NCI-H446 treated with DMSO at 0.1 percent for 48 hours (cell line): ENCODE measurements around the gene TLE7.

Source experiments
- DNase-seq: peaks from one replicate; lab custom pipeline; 2025; lab: John Stamatoyannopoulos, UW

TLE7 gene

DNA sequence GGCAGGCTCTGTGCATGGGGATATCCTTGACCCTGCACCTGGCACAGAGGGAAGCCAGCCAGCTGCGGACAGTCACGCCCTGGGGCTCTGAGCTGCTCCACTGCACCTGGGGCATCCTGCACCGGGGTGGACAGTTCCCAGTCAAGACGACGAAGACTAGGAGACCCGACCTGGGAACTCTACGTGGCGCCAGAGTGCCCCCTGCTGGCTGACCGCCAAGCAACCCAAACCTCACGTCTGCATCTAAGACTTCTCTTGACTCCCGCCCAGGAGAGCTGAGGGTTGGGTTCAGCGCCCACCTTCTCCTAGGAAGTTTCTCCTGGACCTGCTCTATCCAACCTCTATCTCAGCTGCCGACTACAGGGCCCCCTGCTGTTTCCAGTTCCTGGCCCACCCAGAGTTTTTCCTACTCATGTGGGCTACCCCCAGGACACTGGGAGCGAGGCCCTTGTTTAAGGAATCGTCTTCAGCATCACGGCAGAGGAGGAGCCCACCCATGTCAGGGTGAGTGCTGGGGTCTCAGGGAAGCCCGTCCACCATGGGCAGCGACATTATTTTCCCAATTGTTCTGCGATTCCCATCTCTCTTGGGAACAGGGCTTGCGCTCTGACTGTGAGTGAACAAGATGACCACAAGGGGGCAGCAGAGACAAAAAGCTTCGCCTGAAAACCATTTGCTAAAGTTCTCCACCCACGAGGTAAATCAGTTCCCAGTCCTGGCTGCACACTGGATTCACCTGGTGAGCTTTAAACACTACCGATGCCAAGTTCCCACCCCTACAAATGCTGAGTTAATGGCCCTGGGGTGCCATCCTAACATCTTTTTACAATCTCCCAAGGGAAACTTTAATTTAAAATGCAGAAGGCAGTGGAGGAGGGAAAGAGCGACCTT, 29.3 kb downstream of the TLE7 start:
- DNase-seq: peak; percentile 5

DNA sequence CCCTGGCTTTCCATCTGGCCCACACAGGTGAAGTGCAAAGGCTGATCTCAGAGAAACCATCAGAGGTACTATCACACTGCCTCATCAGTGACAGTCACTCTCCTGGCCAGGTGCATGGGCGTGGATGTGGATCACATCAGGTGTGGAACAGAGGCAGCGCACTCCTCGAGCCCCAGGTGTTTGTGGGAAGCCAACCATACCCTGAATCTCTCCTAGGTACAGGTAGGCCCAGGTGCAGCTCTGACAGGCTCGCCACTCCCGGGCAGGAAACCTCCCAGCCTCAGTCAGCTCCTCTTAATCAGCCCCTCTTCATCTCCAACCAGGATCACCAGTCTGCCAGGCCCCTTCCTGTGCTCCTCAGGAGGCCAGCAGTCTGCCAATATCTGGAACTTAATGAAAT, 31.7 kb downstream of the TLE7 start:
- DNase-seq: no peak

DNA sequence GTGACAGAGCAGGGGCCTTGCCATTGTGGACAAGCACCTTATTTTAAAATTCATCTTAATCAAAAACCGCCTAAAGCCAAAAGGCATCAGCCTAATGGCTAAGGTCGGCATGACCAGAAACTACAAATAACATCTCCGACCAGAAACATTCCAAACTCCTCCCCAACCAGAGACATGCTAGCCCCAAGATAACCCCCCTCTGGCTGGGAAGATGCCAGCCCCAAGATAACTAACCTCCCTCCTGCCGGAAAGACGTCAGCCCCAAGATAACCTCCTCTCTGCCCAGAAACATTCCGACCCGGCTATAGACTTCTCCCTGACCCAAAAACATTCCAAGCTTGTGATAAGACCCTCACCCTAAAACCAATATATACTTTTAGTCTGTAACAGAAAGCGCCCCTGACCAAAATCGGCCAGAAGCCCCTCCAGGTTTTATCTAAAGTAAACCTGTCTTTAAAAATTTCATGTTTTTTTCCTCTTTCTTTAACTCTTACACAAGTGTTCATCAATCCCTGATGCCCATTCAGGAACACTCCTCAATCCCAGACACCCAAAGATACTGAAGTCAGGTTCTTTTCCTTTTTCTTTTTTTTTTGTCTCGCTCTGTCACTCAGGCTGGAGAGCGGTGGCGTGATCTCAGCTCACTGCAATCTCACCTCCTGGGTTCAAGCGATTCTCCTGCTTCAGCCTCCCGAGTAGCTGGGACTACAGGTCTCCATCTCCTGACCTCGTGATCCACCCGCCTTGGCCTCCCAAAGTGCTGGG, 32.7 kb downstream of the TLE7 start:
- no peak for DNase-seq

DNA sequence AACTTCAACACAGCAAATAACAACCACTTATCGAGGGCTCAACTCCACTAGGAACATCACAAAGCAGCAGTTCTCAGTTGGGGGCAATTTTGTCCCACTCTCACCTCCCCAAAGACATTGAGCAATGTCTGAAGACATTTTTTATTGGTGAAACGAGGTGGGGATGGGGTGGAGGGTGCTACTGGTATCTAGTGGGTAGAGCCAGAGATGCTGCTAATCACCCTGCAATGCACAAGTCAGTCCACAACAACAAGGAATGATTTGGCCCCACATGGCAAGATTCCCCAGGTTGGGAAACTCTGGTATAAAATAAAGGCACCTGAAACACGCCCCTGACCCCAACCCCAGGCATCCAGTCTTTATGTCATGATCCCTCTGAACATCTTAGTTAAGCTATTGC, 33.3 kb downstream of the TLE7 start:
- no peak for DNase-seq

DNA sequence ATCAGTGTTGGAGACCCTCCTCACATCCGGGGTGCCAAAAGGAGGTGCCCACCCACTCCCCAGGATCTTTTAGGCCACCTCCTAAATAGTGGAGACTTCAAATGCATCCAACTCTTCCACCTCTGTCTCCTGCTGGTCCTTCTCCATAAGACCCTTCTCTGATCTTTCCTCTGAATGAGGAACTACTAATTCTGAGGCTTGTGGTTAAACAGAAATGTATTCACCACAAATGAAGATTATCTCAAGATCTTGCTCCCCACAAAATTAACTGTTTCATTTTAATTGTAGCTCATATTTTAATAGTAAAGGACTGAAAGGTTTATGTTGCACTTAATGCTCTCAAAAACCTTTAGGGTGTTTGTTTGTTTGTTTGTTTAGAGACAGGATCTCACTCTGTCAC, 34.1 kb downstream of the TLE7 start:
- DNase-seq: no peak

DNA sequence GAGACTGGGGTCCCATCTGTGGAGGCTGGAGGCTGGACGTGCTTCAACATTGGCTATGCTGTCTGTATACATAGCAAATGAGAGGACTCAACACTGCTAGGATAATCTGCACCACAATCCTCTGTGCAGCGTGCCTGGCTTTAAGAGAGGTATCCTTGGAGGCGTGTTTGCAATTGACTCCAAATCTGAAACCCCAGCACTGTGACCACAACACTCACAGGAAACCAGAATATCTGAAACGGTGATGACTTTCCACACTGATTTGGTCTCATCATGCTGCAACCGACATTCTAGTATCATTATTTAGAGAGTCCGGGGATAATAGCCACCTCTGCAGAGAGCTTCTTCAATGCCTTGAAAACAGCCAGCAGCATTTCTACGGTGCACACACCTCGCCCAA, 35.1 kb downstream of the TLE7 start:
- DNase-seq: no peak

DNA sequence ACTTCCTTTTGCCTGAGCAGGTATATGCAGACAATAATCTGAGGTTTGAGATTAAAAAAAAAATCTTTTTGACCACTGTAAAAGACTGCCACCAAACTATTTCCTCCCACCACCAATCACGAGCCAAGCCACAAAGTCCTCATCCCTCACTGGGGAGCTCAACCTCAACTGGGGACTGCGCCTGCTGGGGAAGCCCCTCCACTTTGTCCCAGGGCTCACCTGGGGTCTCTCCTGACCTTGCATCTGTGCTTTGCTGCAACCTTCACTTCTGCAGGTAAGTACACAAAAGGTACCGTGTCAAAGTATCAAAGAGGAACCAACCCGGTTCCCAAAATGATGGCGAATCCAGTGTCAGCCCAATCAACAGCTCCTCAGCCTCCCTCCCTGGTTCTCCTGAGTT, 35.5 kb downstream of the TLE7 start:
- DNase-seq: no peak

DNA sequence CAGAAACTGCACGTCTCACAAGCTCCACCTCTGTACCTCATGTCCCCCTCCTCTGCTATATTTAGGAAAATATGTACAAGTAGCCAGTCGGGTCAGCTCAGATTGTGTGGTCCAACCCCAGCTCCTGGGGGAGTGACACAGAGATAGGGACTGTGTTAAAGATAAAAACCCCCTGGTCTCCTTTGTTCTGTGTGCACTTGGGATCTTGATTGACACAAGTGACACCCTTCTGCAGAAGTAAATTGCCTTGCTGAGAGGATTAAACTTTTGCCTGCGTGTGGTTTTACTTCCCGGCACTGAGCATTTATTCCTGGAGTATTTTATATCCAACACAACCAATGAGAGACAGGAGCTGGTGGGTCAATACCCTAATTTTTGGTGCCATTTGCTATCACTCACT, 37.5 kb downstream of the TLE7 start:
- no peak for DNase-seq

DNA sequence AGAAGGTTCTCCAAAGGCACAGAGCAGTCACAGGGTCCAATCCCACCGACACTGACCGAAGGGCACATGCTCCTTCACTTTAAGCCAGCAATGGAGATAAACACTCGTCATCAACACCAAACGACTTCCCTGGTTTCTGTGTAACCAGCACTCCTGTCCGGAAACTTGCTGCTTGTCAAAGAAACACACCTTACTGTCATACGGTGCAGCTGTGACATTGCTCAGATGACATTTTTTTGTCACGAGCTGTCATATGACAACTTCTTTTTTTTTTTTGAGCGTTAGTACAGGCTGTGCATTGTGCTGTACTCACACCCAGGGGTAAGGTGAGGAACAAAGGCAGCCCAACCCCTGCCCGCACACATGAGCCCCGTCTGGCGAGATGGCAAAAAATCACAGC, 39.2 kb downstream of the TLE7 start:
- no peak for DNase-seq

DNA sequence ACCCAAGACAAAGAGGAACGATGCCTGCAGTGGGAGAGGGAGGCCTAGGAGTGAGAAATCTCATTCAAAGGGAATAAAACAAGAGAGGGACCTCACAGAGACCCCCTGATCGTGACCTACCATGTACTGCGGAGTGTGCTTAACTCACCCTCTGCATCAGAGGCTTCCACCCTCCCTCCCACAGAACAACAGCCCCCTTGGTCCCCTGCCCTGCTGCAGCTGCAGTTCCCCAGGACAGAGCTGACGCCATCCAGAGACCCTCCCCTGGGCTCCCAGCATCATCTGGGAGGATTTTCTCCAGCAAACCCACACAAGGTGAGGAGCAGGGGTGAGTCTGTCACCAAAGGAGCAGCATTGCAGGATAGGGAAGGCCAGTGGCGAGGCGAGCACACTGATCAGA, 39.8 kb downstream of the TLE7 start:
- DNase-seq: no peak

DNA sequence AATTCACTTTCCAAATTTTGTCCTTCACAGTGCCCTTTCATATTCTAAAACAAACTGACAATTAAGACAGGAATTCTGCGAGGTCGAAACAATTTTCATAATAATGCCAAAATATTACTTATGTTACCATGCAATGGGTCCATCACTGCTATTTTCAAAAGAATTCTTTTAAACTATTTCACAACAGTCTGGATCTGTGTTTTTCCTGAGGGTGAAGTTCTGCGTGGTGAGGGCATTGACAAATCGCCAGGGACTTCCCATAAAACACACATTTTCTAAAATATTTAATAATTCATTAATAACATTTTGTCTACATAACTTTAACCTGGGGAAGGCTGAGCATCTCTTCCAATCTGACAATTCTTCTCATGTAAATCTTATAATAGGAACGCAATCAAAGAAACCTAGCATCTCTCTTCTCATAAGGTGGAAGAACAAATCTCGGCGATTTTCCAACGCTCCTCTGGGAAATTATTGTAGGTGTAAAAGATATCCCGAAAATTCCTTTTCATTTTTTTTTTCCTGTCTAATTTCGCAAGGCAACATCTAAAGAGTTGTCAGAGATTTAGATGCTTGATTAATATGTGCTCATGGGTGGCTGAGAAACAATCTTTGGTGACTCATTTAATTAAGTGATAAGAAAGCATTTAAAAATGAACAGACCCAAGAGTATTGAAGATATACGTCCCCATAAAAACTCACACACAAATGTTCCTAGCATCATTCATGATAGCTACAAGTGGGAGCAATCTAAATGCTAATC, 41.9 kb downstream of the TLE7 start:
- DNase-seq: no peak

DNA sequence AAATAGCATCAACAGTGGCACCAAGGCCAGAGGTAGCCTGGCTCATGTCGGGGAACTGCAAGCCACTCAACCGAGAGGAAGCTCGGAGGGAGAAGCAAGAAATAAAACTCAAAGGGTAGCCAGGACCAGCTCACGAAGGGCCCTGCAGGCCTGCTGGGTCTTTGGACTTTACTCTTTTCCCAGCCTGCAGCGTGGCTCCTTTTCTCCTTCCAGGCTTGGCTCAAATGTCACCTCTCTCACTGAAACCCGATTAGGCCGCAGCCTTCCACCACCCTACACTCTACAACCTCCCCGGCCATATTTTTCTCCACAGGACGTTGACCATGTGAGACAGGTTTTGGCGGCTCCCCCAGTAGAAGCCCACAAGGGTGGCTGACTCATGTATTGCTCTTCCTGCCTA, 45.3 kb downstream of the TLE7 start:
- DNase-seq: no peak

DNA sequence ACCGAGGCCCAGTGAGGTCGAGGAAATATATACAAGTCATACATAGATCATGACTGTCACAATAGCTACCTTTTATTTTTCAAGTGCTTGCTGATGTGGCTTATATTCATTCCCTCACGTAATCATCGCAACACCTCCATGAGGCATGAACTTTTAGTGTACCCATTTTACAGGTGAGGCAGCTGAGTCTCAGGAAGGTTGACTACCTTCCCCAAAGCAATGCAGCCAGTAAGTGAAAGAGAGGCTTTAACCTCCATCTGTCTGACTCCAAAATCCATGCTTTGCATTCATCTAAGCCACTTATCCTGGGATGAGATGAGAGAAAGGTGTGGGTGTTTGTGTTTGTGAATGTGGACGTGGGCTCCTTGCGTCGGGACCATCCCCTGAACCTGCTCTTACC, 52.5 kb downstream of the TLE7 start:
- DNase-seq: no peak

DNA sequence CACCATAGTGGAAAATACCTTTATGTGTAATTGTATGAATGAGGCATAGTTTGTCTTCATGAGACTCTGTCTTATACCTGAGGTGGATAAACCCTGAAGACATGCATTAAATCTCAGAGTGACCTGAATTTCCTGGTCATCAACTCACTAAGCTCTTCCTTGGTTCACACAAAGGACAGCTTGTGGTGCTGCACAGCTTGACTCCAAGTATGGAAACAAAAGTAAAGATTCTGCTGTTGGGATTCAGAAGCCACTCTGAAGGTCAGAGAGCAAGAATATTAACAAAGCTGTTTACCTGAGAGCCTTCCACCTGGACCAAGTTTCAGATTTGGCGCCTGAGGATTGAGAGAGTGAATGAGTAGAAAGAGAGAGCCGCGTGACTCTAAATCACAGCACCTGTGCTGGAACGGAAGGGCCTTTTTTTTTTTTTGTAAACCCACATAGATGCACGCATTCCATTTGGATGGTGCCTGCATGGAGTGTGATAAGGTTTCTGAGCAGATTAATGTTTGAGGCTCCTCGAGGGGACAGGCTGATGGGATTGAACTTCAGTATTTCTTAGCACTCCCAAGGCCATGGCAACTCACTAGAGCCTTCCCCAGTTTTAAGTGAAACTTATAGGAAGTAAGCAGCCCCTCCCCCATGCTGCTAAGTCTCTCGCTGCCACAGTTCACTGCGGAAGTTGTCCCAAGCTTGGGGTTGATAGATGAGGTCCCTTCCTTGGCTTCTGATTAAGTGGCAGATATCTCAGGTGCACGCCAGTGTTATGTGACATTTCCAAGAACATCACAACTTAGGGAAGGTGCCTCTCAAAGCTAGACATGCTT, 54.6 kb downstream of the TLE7 start:
- DNase-seq: no peak

DNA sequence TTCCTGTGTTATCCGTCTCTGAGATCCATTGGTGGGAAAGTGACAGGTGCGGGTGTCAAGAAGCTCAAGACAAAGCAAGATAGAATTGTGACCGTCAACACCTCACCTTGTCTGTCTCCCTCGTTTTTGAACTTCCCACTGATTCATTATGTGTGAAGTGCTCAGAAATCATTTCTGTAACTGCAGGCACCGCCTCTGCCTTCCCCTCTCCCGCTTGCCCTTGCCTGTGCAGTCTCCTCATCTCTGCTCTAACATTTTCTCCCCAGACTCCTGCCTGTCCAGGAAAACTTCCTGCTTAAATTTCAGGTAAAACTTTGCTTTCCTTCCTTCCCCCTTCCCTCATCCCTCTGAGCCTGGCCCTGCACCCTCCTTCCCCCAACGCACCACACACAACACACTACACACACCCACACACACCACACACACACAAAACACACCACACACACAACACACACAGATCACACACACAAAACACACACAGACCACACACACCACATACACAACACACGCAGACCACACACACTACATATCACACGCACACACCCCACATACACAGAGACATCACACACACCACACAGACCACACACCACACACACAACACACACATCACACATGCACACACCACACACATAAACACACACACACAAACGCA, 57.7 kb downstream of the TLE7 start:
- DNase-seq: no peak

DNA sequence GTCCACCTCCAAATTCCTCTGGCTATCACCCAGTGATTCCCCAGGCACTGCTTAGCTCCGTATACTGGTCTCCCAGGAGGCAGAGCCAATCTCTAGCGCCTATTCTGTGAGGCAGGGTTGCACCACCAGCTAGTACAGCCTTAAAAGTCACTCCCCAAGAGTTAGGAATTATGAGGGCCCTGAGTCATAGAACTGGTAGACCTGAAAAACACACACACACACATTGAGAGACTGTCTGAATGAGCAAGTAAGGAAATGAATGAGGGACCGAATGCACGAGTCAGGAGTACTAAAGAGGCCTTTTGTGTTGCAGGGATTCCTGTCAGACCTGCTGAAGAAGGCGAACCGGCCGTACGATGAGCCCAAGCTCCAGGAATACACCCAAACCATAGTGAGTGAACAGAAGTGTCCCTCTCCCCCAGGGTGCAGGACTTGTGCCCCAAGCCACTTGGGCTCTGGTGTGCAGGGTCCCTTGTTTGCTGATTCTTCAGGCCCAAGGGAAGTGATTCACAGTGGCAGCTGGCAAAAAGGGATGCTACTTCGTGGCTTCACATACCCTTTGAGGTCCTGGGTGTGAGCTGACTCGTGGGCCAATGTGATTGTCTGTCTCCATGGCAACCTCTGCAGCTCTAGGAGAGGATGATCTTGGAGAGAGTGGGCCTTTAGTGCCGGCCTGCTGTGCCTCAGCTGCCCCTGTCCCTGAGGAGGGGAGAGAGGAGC, 58.6 kb downstream of the TLE7 start:
- DNase-seq: no peak

DNA sequence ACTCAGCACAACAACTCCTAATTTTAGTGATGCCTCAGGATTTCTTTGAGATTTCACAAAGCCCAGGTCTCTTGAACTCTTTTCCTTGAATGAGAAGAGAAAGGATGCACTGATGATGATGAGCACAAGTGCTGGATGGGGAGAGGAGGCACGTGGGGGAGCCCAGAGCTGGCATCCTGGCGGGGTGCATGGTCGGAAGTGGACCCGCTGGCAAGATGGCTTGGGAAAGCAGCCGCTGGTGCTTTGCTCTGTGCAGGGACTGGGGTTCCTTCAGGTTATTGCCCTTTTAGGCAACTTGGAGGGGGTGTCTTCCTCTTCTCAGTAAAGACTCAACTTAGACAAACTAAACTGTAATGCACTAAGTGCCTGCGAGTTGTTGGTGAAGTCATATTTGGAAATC, 61.0 kb downstream of the TLE7 start:
- no peak for DNase-seq
